ENCODE data around the gene SH2B3. TPM values are rescaled to one million over a fixed set of nuclear protein-coding genes. Genes with fewer than 3 reads are reported as not detected.
"Not testable (repeated sequence)": the region's sequence is repeated elsewhere in the genome, so short reads cannot be mapped to it uniquely, and the experiment has no call there.

The SH2B3 gene
- total RNA-seq, 1 experiment from 2014 or later = 16.7 TPM

- H3K36me3 ChIP-seq (ENCODE audit: insufficient read depth, low read length) = peaks cover 44% of the 10 kb centered on the region
- no peaks in the 10 kb centered on the region for H3K27me3 ChIP-seq (ENCODE audit: low read length)
These were observed 65.5 kb downstream of the SH2B3 start for GRCh38 chr12:111471236-111471635.

GRCh38 chr12:111482462-111482861 lies 76.7 kb downstream of the SH2B3 start:
- Histone ChIP-seq H3K27ac (ENCODE audit: low read length) (no peak overlapping the region), H4K20me1 (ENCODE audit: insufficient read depth, low read depth, low read length) (no peaks in the 10 kb centered on the region), H3K27me3 (ENCODE audit: low read length) (no peaks in the 10 kb centered on the region), H3K9ac (ENCODE audit: low read length) (no peak overlapping the region), H3K9me3 (ENCODE audit: low read length) (no peaks in the 10 kb centered on the region), H3K4me3 (ENCODE audit: low read length) (no peak overlapping the region), H3K4me2 (ENCODE audit: low read depth, low read length, poor library complexity, severe bottlenecking) (no peak overlapping the region), H3K9me2 (replicated peaks; ENCODE audit: insufficient read depth, low read length) (no peaks in the 10 kb centered on the region), H3K79me2 (ENCODE audit: low read length) (no peaks in the 10 kb centered on the region), H3K4me1 (ENCODE audit: low read length) (no peaks in the 10 kb centered on the region), H3K36me3 (ENCODE audit: insufficient read depth, low read length) (peaks cover 47% of the 10 kb centered on the region), H2AFZ (ENCODE audit: low read length) (no peak overlapping the region)
- no peak for DNase-seq

More at GRCh38 chr12:111471236-111471635, 65.5 kb downstream of the SH2B3 start:
- Histone ChIP-seq H3K79me2 (ENCODE audit: low read length) (peaks cover 14% of the 10 kb centered on the region), H2AFZ (ENCODE audit: low read length) (no peak overlapping the region), H3K4me3 (ENCODE audit: low read length) (no peak overlapping the region), H3K9me3 (ENCODE audit: low read length) (no peaks in the 10 kb centered on the region), H3K27ac (ENCODE audit: low read length) (no peak overlapping the region), H4K20me1 (ENCODE audit: insufficient read depth, low read depth, low read length) (no peaks in the 10 kb centered on the region), H3K9ac (ENCODE audit: low read length) (no peak overlapping the region), H3K4me2 (ENCODE audit: low read depth, low read length, poor library complexity, severe bottlenecking) (no peak overlapping the region), H3K4me1 (ENCODE audit: low read length) (no peaks in the 10 kb centered on the region), H3K9me2 (replicated peaks; ENCODE audit: insufficient read depth, low read length) (no peaks in the 10 kb centered on the region)
- DNase-seq = no peak

- H3K4me3 ChIP-seq (ENCODE audit: low read length) = no peak overlapping the region
These were observed 82.5 kb downstream of the SH2B3 start for GRCh38 chr12:111488271-111488670.

GRCh38 chr12:111488798-111489197 lies 83.1 kb downstream of the SH2B3 start:
- Histone ChIP-seq H3K27ac (ENCODE audit: low read length) (no peak overlapping the region), H3K9me2 (replicated peaks; ENCODE audit: insufficient read depth, low read length) (no peaks in the 10 kb centered on the region), H3K4me1 (ENCODE audit: low read length) (no peaks in the 10 kb centered on the region), H3K9ac (ENCODE audit: low read length) (no peak overlapping the region), H3K36me3 (ENCODE audit: insufficient read depth, low read length) (peaks cover 49% of the 10 kb centered on the region), H3K27me3 (ENCODE audit: low read length) (no peaks in the 10 kb centered on the region), H3K79me2 (ENCODE audit: low read length) (peaks cover 8% of the 10 kb centered on the region; the same call in 1 of the 2 replicates), H3K4me2 (ENCODE audit: low read depth, low read length, poor library complexity, severe bottlenecking) (no peak overlapping the region), H3K4me3 (ENCODE audit: low read length) (no peak overlapping the region), H4K20me1 (ENCODE audit: insufficient read depth, low read depth, low read length) (no peaks in the 10 kb centered on the region), H3K9me3 (ENCODE audit: low read length) (no peaks in the 10 kb centered on the region), H2AFZ (ENCODE audit: low read length) (no peak overlapping the region)
- DNase-seq = no peak

More at GRCh38 chr12:111488271-111488670, 82.5 kb downstream of the SH2B3 start:
- H3K4me1 ChIP-seq (ENCODE audit: low read length) = no peaks in the 10 kb centered on the region
- H2AFZ ChIP-seq (ENCODE audit: low read length) = no peak overlapping the region
- H3K4me2 ChIP-seq (ENCODE audit: low read depth, low read length, poor library complexity, severe bottlenecking) = no peak overlapping the region
- no peak for DNase-seq
- H3K9me2 ChIP-seq (replicated peaks; ENCODE audit: insufficient read depth, low read length) = no peaks in the 10 kb centered on the region
- H3K27ac ChIP-seq (ENCODE audit: low read length) = no peak overlapping the region
- no peaks in the 10 kb centered on the region for H4K20me1 ChIP-seq (ENCODE audit: insufficient read depth, low read depth, low read length)
- H3K9me3 ChIP-seq (ENCODE audit: low read length) = no peaks in the 10 kb centered on the region
- H3K36me3 ChIP-seq (ENCODE audit: insufficient read depth, low read length) = peaks cover 54% of the 10 kb centered on the region
- no peak overlapping the region for H3K9ac ChIP-seq (ENCODE audit: low read length)
- no peaks in the 10 kb centered on the region for H3K27me3 ChIP-seq (ENCODE audit: low read length)
- H3K79me2 ChIP-seq (ENCODE audit: low read length) = peaks cover 8% of the 10 kb centered on the region; the same call in 1 of the 2 replicates

- H3K9me2 ChIP-seq (replicated peaks; ENCODE audit: insufficient read depth, low read length); H3K27ac ChIP-seq (ENCODE audit: low read length); H4K20me1 ChIP-seq (ENCODE audit: insufficient read depth, low read depth, low read length); H3K27me3 ChIP-seq (ENCODE audit: low read length); H3K4me3 ChIP-seq (ENCODE audit: low read length); H3K9me3 ChIP-seq (ENCODE audit: low read length); H2AFZ ChIP-seq (ENCODE audit: low read length); H3K4me1 ChIP-seq (ENCODE audit: low read length); H3K9ac ChIP-seq (ENCODE audit: low read length); DNase-seq; H3K4me2 ChIP-seq (ENCODE audit: low read depth, low read length, poor library complexity, severe bottlenecking): not testable (repeated sequence)
- Histone ChIP-seq H3K79me2 (ENCODE audit: low read length) (peaks cover 25% of the 10 kb centered on the region), H3K36me3 (ENCODE audit: insufficient read depth, low read length) (peaks cover 43% of the 10 kb centered on the region)
These were observed 87.3 kb downstream of the SH2B3 start for GRCh38 chr12:111492979-111493378.

GRCh38 chr12:111494676-111495075 lies 89.0 kb downstream of the SH2B3 start:
- no peak overlapping the region for H3K9ac ChIP-seq (ENCODE audit: low read length)
- H3K27ac ChIP-seq (ENCODE audit: low read length) = no peak overlapping the region
- peaks cover 32% of the 10 kb centered on the region for H3K79me2 ChIP-seq (ENCODE audit: low read length)
- peaks cover 52% of the 10 kb centered on the region for H3K36me3 ChIP-seq (ENCODE audit: insufficient read depth, low read length)
- H3K4me2 ChIP-seq (ENCODE audit: low read depth, low read length, poor library complexity, severe bottlenecking) = no peak overlapping the region
- no peaks in the 10 kb centered on the region for H4K20me1 ChIP-seq (ENCODE audit: insufficient read depth, low read depth, low read length)
- H3K4me1 ChIP-seq (ENCODE audit: low read length) = no peaks in the 10 kb centered on the region
- H3K9me3 ChIP-seq (ENCODE audit: low read length) = no peaks in the 10 kb centered on the region
- H2AFZ ChIP-seq (ENCODE audit: low read length) = no peak overlapping the region
- no peak for DNase-seq
- H3K9me2 ChIP-seq (replicated peaks; ENCODE audit: insufficient read depth, low read length) = no peaks in the 10 kb centered on the region
- no peak overlapping the region for H3K4me3 ChIP-seq (ENCODE audit: low read length)
- no peaks in the 10 kb centered on the region for H3K27me3 ChIP-seq (ENCODE audit: low read length)

Other genes starting within 250 kb of the SH2B3 start
- 0.11 and 0.61 TPM in 2 replicates for gene PHETA1, start 36.8 kb upstream of the SH2B3 start, total RNA-seq (2014; rRNA removed; shearing (Covaris generic); ENCODE audit: low replicate concordance)
- 33.3 and 50.6 TPM in 2 replicates for gene ATXN2, start 193.4 kb downstream of the SH2B3 start, total RNA-seq (2014; rRNA removed; shearing (Covaris generic); ENCODE audit: low replicate concordance)